Cerebellar cortex (tissue), 1 donor: ENCODE data around the gene SLC17A7.
"Not testable (repeated sequence)": the region's sequence is repeated elsewhere in the genome, so short reads cannot be mapped to it uniquely, and the experiment has no call there.

Experiments
- DNase-seq: peaks from one replicate; pipeline ENCODE4 v3.0.0-alpha.2; 2015; ENCODE audit warnings: low spot score

Gene SLC17A7

DNA sequence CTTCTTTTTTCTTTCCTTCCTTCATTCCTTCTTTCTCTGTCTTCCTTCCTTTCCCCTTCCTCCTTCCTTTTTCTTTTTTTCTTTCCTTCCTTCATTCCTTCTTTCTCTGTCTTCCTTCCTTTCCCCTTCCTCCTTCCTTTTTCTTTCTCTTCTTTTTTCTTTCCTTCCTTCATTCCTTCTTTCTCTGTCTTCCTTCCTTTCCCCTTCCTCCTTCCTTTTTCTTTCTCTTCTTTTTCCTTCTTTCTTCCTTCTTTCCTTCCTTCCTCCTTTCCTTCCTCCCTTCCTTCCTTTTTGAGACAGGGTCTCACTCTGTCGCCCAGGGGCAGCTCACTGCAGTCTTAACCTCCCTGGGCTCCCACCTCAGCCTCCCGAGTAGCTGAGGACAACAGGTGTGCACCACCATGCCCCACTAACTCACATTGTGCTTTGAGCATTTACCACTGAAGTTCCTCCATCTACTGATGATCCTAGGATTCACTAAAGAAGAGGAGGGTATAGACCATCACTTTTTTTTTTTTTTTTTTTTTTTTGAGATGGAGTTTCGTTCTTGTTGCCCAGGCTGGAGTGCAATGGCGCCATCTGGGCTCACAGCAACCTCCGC, 2.9 kb upstream of the SLC17A7 start:
- DNase-seq, result not testable (repeated sequence)

DNA sequence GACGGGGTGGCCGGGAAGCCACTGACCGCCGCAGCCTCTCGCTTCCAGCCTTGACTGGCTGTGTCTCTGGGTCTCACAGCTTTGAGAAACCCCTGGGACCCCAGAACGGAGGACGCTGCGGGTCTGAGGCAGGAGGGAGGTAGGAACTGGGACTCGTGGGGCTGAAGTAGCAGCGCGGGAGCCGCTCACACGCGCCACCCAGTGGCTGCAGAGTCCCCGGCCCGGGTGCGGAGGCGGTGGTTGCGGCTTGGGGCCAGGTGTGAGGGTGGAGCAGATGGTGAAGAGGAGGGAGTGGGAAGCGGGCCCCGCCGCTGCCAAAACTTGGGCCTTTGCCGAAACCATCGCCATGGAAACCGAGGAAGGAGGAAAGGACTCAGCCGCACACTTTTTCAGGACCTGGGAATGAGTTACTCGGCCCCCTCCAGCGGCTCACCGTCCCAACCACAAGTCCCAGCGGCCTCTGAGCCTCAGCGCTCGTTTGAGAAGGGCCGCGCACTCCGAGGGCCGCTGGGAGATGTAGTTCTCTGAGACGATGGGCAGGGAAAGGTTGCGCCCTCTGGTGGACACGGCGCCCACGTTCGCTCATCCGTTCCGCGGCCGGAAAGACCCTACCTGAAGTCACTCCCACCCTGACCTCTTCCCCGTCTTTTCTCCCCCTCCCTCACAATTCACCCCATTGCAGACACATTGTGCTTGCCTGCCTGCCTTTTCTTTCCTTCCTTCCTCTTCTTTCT, 2.2 kb upstream of the SLC17A7 start:
- DNase-seq, result peak; percentile 99

DNA sequence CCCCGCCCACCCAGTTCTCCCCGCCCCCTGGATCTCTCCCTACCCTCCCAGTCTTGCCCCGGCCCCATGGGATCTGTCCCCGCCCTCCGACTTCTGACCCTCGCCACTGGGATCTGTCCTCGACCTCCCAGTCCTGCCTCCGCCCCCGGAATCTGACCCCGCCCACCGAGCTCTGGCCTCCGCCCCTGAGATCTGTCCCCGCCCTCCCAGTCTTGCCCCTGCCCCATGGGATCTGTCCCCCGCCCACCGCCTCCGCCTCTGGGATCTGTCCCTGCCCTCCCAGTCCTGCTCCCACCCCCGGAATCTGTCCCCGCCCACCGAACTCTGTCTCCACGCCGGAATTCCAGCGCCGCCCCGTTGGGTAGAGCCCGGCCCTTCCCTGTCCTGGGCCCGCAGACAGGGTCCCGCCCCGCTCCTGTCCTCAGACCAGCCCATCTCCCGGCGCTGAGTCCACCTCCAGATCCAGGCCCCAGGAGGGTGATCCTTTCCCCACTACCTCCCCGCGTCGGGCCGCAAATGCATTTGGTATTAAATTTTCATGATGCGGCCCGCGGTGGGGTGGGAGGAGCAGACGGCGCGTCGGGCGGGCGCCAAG, 1.5 kb upstream of the SLC17A7 start:
- DNase-seq, result peak; percentile 88

DNA sequence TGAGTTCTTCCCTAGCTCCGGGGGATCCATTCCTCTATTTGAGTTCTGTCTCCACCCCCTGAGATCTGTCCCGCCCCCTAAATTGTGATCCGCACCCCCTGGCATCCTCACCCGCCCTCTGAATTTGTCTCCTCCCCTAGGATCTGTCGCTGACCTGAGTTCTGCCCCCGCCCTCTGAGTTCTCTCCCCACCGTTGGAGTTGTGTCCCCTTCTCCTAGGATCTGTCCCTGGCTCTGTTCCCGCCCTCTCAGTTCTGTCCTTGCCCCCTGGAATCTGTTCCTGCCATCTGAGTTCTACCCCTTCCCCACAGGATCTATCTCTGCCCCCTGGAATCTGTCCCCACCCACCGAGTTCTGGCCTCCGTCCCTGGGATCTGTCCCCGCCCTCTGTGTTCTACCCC, 1.0 kb upstream of the SLC17A7 start:
- DNase-seq, result peak; percentile 84

DNA sequence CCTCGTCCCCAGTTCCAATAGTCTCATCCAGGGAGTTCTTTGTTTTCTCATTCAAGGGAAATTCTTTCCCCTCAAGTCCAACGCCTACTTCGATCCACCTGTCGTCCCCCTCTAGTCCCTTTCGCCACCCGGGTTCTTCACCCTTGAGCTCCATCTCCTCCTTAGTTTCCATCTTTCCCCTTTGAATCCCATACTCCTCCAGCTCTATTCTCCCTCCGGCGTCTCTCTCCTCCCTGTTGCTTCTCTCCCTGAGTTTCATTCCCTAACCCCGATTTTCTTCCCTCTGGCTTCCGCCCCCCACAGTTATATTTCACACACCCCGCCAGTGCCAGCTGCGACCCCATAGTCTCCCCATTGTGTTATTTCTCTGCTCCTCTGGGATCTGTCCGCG, 628 bp upstream of the SLC17A7 start:
- DNase-seq, result peak; percentile 49

DNA sequence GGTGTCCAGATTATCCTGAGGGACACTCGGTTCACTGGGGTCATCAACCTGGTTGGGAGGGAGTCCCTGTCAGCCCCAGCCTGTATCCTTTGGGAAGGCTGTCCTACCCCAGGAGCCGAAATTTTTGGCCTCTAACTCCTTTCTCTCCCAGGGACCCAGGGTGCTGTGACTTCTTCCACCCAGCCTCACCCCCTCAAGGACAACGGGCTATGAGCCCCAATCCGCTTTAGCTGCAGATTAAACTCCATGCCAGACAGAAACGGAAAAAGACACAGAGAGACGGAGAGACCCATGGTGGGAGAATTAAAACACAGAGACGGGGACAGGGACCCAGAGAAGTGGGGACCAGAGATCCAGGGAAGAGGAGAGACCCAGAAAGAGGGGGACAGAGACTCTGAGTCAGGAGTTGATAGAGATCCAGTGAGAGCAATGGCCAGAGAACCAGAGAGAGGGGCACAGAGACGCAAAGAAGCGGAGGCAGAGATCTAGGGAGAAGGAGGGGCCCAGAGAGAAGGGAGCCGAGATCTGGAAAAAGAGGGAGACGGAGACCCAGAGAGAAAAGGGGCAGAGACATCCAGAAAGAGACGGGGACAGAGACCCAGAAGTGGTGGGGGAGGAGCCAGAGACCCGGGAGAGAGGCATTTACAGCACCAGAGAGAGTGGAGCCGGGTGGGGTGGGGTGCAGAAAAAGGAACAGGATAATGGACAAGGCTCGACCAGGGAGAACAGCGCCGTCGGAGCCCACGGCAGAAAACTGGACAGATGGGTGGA, 703 bp downstream of the SLC17A7 start:
- DNase-seq, result peak; percentile 58

DNA sequence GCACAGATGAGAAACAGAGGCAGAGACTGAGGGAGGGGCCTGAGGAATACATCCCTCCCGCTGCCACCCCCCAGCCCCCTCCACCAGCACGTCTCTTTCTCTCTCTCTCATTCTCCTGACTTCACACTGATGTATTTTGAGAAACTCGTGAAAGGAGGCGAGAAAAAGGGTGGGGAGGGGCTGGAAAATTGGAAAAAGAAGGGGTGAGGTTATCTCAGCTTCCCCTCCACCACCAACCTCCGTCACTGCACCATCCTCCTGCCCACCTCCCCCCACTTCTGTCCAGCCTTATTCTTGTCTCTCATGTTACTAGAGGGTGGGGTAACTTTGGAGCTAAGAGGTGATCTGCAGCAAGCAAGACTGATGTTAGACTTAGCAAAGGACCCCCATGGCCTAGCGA, 1.5 kb downstream of the SLC17A7 start:
- no peak for DNase-seq

DNA sequence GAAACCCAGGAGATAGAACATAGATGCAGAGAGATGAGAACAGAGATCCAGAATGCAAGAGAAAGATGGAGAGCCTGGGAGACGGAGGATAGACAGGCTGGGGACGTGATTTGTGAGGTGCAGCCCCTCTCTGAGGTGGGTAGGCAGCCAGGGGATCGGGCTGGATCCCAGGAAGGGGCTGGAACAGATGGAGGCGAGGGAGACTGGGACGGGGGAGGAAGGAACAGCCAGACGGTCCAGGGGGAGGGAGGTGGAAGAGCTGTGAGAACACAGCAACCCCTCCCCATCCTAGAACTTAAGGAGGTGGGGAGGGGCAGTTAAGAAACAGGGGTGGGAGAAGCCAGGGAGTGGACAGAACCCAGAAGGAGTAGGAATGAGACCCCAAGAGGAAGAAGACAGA, 3.1 kb downstream of the SLC17A7 start:
- peak; percentile 68 for DNase-seq

DNA sequence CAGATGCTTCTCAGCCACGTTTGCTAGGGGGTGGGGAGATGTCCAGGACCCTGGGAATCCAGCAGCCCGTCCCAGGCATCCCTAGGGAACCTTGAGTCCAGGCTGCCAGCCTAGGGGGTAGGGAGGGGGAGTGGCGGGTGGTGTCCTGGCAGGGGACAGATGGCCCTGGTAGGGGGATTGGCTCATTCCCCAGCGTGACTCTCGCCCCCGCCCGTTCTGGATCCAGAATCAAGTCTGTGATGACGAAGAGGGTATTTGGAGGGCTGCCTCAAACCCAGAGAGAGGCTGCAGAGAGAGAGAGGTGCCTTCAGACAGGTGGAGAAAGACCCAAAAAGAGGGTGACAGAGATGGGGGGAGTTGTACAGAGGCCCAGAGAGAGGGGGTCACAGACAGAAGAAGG, 4.1 kb downstream of the SLC17A7 start:
- peak; percentile 92 for DNase-seq

DNA sequence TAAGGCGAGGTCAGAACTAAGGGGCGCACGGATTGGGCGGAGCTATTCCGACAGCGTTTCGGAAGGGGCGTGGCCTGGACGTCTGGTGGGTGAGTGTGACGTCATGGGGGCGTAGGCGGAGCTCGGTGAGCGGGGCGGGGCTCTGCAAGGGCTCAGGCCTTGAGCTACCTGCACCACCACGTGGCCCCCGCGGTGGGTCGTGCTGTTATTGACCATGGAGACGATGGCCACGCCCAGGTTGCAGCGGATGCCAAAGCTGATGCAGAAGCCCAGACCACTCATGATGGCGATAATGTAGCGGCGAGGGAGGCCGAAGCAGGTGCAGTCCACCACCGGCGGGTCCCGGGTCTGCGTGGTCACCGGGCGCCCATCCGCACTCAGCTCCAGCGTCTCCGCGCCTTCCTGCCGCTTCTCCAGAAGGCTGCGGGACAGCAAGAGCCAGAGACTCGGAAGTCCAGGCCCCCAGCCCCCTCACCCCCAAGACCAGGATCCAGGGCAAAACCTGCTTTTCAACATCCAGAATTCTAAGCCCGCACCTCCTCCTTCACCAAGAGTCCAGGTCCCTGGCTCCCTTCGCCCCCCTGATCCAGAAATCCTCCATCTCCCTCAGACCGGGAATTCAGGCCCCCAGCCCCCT, 4.8 kb downstream of the SLC17A7 start:
- peak; percentile 62 for DNase-seq

DNA sequence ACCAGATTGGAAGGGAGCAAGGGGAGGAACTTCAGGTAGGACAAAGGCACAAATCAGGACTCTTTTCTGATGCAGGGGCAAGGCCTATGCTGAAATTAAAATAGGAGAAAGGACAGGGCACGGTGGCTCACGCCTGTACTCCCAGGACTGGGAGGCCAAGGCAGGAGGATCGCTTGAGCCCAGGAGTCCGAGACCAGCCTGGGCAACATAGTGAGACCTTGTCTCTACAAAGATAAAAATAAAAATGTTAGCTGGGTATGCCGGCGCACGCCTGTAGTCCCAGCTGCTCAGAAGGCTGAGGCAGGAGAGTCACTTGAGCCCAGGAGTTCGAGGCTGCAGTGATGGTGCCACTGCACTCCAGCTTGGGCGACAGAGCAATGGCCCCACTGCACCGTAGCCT, 5.7 kb downstream of the SLC17A7 start:
- no peak for DNase-seq

DNA sequence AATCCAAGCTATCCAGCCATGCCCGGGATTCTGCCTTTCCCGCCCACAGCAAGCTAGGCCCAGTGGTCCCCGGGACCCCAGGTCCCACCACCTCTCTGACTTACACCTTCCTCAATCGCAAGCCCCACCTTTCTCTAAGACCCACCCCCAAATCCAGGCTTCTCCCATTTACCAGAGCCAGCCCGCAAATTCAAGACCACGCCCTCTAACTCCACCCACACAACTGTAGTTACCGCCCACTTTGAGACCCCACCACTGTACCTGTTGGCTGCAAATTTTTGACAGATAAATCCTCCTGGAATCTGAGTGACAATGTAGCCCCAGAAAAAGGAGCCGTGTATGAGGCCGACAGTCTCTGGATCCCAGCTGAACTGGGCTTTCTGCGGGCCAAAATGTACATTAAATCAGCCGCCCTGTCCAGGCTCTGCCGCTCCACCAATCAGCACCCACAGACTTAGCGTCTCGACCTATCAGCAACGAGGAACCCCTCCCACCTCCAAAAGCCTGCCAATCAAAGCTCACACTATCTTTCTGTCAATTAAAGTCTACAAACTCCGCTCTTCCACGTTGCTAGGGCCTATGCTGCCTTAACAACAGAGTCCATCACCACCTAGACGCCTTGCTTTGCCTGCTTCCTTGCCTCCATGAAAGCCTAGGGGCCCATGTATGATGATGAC, 6.3 kb downstream of the SLC17A7 start:
- DNase-seq, result peak; percentile 90

DNA sequence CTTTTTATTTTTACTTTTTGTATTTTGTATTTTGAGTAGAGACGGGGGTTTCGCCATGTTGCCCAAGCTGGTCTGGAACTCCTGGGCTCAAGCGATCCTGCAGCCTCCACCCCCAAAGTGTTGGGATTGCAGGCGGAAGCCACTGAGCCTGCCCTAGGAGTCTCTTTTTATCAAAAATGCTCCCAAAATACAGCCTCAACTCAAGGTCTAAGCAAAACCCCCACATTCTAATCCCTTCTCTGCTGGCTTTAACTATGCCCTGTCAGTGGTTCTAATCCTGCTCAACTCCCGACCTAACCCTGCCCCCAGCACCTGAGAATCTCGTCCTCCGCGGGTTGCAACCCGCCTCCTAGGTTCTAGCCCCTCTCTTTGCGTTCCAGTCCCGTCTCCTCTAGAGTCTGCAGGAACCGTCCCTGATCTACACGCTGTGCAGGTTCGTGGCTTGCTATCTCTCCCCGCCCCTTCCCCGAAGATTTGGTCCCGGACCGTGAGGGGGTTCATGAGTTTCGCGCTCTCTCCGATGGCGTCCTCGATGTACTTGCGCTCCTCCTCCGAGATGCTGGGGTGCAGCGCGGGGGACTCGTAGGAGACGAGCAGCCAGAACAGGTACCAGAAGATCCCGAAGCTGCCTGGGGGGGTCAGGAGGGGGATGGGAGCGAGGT, 8.0 kb downstream of the SLC17A7 start:
- no peak for DNase-seq

DNA sequence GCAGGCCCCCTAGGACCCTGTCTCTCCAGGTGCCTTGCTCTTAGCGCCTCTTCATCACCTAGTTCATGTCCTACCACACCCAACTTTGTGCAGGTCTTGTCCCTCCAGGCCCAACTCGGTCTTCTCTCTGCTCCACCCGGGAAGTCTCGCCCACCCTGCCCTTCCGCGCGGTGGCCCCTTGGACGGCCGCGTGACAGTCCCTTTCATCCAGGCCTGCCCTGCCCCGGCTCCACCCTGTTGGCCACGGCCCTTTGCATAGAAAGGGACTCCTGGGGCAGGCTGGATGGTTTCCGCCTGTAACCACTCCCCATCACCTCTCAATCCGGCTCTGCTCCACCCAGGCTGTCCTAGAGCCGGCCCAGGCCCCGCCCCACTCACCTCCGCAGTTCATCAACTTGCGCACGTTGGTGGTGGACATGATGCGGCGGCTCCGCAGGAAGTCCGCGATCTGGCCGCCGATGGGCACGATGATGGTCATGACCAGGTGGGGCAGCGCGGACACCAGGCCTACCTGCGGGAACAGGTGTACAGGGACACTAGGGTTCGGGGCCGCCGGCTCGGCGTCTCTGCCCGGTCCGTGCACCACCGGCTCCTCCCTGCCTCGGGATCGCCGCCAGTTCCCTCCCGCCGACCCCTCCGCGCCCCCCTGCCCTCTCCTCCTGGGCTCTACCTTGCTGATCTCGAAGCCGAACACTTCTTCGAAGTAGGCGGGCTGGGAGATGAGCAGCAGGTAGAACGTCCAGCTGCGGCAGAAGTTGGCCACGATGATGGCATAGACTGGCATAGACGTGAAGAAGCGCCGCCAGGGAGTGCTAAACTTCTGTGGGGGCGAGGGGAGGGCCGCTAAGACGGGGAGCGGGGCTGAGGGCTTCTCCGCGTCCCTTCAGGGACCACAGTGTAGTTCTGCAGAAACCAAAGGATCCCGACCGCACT, 8.9 kb downstream of the SLC17A7 start:
- DNase-seq, result no peak

DNA sequence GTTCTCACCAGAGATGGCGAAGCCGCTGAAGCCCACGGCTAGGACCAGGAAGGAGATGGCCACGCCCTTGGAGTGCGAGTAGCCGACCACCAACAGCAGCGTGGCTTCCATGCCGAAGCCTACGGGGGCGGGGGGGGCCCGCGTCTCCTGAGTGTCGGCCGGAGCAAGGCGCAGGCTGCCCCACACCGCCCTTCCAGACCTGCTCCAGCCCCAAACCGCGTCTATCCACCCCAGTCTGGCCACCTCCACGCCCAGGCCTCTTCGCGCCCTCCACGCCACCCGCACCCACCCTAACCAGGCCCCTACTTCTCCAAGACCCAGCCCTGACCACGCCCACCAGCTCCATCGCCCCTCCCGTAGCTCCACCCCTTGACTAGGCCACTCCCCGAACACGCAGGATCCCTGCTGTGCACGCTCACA, 10.0 kb downstream of the SLC17A7 start:
- no peak for DNase-seq

DNA sequence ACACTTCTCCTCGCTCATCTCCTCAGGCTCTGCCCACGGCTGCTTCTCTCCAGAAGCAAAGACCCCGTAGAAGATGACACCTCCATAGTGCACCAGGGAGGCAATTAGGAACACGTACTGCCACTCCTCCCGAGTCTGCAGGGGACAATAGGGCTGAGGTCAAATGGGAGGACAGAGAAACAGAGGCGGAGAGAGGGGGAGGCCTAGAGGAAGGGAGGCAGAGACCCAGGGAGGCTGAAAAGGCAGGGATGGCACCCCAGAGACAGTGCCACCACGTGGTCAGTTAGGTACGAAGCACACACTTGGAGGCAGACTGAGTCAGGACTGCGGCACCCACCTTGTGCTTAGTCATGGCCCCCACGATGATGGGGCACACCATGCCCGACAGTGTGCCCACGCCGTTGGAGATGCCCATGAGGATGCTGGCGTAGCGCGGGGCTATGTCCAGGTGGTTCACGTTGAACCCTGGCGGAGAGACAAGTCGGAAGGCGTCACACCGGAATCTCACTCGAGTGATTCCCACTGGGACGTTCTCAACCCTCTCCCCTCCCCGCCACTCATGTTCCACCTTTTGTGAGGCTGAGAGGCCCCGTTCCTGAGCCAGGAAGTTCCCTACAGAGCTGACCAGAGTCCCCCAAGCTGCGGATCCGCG, 10.5 kb downstream of the SLC17A7 start:
- no peak for DNase-seq

DNA sequence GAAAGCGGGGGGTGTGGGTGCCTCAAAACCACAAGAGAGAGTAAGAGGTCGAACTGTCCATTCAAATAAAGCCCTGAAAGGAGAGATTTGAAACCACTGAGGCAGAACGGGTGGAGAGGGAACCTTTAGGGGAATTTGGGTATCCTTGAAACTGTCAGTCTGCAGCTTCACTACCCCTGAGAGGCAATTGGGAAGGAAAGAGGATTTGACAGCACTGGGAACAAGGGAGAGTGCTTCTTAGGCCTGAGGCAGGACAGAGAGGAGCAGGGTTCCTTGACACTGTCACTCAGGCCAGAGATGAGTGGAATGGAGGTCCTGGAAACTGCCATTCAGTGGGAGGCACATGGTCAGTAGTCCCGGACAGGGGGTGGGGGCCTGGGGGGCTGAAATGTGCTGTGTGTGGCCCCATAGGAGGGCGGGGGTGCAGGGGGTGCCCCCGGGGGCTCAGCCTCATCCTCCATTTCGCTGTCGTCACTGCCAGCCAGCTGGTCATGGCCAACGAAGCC, 11.1 kb downstream of the SLC17A7 start:
- no peak for DNase-seq

DNA sequence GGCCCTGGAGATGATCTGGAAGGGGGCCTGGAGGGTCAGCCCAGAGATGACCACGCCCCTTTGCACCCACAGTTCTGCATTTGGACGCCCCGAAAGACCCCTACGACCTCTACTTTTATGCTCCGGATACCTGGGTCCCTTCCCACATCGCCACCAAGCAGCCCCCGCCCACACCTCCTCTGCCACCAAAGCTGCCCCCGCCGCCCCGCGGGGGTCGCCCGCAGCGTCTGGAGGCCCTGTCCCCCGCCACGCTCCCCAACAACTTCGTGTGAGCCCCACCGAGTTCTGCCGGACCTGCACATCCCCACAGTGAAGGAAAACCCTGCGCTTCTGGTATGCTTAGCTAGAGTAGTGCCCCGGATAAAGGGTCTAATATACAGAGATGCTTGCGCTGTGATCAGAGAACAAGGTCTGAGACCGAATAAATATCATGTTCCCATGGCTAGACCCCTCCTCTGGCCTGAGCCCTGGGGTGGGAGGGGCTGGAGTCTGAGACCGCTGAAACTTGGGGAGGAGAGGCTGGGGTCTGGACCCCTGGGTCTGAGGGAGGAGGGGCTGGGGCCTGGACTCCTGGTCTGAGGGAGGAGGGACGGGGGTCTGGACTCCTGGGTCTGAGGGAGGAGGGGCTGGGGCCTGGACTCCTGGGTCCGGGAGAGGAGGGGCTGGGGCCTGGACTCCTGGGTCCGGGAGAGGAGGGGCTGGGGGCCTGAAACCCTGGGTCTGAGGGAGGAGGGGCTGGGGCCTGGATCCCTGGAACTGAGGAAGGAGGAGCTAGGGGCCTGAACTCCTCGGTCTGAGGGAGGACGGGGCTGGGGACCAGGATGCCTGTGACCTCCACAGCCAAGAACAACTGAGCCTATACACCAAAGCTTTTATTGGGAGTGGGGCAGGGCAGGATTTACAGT, 12.5 kb downstream of the SLC17A7 start:
- DNase-seq, result no peak
